ENCODE measurements around the gene C19orf25. TPM values are rescaled to one million over a fixed set of nuclear protein-coding genes. Genes with fewer than 3 reads are reported as not detected.
A peak's percentile ranks its signal among the peaks of the same experiment; 100 is the strongest.

Gene C19orf25
- total and polyA plus RNA-seq, 11 donors = 9.4 to 29.2 (median 16.0) TPM

DNA sequence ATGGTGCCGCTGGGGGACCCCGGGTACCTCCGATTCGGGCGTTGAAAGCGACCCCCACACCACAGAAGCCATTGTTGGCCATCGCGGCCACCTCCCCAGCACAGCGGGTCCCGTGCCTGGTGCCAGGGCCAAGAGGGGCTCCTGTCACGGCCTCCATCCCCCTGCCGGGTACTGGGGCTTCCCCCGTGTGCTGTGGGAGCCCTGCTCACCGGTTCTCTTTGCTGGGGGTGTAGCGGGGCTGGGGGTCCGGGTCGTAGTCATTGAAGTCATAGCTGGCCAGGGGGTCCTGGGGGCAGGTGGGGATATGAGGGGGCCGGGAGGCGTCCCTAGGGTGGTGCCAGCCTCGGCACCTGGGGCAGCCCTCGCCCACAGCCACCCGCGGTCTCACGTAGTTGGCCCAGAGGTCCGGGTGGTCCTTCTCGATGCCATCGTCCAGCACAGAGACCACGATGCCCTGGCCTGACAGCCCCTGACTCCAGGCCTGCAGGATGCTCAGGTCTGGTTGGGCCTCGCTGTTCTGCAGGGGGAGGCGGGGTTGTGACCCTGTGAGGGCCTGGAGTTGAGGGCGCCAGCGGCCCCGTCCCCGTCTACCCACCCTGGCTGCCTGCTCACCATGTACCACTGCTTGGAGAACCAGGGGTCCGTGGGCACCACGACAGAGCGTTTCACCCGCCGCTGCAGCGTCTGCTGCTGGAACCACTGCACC is 8.7 kb upstream of the C19orf25 start:
- DNase-seq (peak in 1 of 5 donors; percentile 19), ATAC-seq (no peak)
- no peaks in the 10 kb centered on the region for H3K9me3 ChIP-seq
- no peaks in the 10 kb centered on the region for H3K36me3 ChIP-seq
- no peak overlapping the region for H3K4me3 ChIP-seq
- peaks cover 0 to 12% (median 0%) of the 10 kb centered on the region in 9 donors for H3K27me3 ChIP-seq
- TF ChIP-seq POLR2A (IDR thresholded peaks at IDR 0.05) (no peak), CTCF (IDR thresholded peaks at IDR 0.05) (no peak)
- H3K4me1 ChIP-seq = peaks cover 3 to 22% (median 14%) of the 10 kb centered on the region in 12 donors
- no peak overlapping the region for H3K27ac ChIP-seq
- intact Hi-C loops (cut with DNase I) = no loop called here
- 90 to 93% (median 92%) methylated on average over 24 to 40 of the region's 40 CpGs for WGBS, 4 donors

- Histone ChIP-seq H3K9me3 (no peaks in the 10 kb centered on the region), H3K27ac (no peak overlapping the region), H3K4me1 (peaks cover 3 to 20% (median 14%) of the 10 kb centered on the region in 12 donors), H3K4me3 (no peak overlapping the region), H3K27me3 (peaks cover 0 to 6% (median 0%) of the 10 kb centered on the region in 9 donors), H3K36me3 (no peaks in the 10 kb centered on the region)
- intact Hi-C loops (cut with DNase I) = no loop called here
- TF ChIP-seq POLR2A (IDR thresholded peaks at IDR 0.05) (no peak), CTCF (IDR thresholded peaks at IDR 0.05) (no peak)
- ATAC-seq (no peak), DNase-seq (peak in 1 of 5 donors; percentile 17)
- WGBS, 4 donors = 91 to 94% (median 93%) methylated on average over 45 to 56 of the region's 56 CpGs
Observed at GRCh38 chr19:1486720-1487575, 7.9 kb upstream of the C19orf25 start.

DNA sequence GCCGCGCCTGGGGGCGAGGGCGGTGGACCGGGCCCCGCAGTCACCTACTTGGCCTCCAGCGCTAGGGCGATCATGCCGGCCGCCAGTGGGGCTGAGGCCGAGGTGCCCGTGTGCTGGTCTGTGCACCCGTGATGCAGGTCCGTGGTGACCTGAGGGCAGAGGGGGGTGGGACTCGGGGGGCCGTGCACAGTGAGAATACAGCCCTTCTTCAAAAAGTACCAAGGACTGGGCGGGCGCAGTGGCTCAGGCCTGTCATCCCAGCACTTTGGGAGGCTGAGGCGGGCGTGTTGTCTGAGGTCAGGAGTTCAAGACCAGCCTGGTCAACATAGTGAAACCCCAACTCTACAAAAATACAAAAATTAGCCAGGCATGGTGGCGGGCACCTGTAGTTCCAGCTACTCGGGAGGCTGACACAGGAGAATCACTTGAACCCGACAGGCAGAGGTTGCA is 5.0 kb upstream of the C19orf25 start:
- no peaks in the 10 kb centered on the region for H3K36me3 ChIP-seq
- H3K4me1 ChIP-seq = peaks cover 0 to 6% (median 5%) of the 10 kb centered on the region in 12 donors
- H3K4me3 ChIP-seq = no peak overlapping the region
- 88 to 92% (median 90%) methylated on average over 20 to 23 of the region's 23 CpGs for WGBS, 4 donors
- peak in 1 of 5 donors; percentile 16 for DNase-seq
- no peak for ATAC-seq
- no peak overlapping the region for H3K27ac ChIP-seq
- no peak for TF ChIP-seq CTCF (IDR thresholded peaks at IDR 0.05)
- no peak for TF ChIP-seq POLR2A (IDR thresholded peaks at IDR 0.05)
- no peaks in the 10 kb centered on the region for H3K9me3 ChIP-seq
- no peaks in the 10 kb centered on the region for H3K27me3 ChIP-seq
- intact Hi-C loops (cut with DNase I) = no loop called here

Data from heart left ventricle (tissue), 16 donors.